H9 (cell line): ENCODE measurements around the gene GPC6. TPM values are rescaled to one million over a fixed set of nuclear protein-coding genes. Genes with fewer than 3 reads are reported as not detected.

Experiments used
- DNase-seq: peaks from one replicate; pipeline ENCODE4 v3.0.0-alpha.2; 2017
- H2AFZ ChIP-seq: one replicate; pipeline ENCODE4 v1.6.1; 2013; ENCODE audit warnings: mild to moderate bottlenecking, low read length, control low read depth, moderate library complexity
- H2AK5ac ChIP-seq: 2 replicates; pipeline ENCODE4 v1.6.1; 2013; ENCODE audit warnings: low read length, control low read depth, mixed read lengths; ENCODE audit not compliant: insufficient read length
- H2BK120ac ChIP-seq: one replicate; pipeline ENCODE4 v1.6.1; 2013; ENCODE audit warnings: low read depth, mild to moderate bottlenecking, low read length, control low read depth, inconsistent platforms; ENCODE audit not compliant: poor library complexity, severe bottlenecking
- H2BK12ac ChIP-seq: 2 replicates; pipeline ENCODE4 v1.6.1; 2013; ENCODE audit warnings: low read length, control low read depth, mixed read lengths, low read depth; ENCODE audit not compliant: insufficient read length
- H2BK15ac ChIP-seq: 2 replicates; pipeline ENCODE4 v1.6.1; 2013; ENCODE audit warnings: low read depth, low read length, control low read depth
- H2BK20ac ChIP-seq: one replicate; pipeline ENCODE4 v1.6.1; 2013; ENCODE audit warnings: low read depth, mild to moderate bottlenecking, low read length, control low read depth, inconsistent platforms; ENCODE audit not compliant: poor library complexity, severe bottlenecking
- H2BK5ac ChIP-seq: 2 replicates; pipeline ENCODE4 v1.6.1; 2013; ENCODE audit warnings: low read length, control low read depth, mixed read lengths; ENCODE audit not compliant: insufficient read length
- H3K14ac ChIP-seq: 2 replicates; pipeline ENCODE4 v1.6.1; 2013; ENCODE audit warnings: low read length, control low read depth; ENCODE audit not compliant: insufficient read depth
- H3K18ac ChIP-seq: 2 replicates; pipeline ENCODE4 v1.6.1; 2013; ENCODE audit warnings: low read depth, mild to moderate bottlenecking, mixed read lengths, low read length, control low read depth; ENCODE audit not compliant: insufficient read length
- H3K23ac ChIP-seq: 2 replicates; pipeline ENCODE4 v1.6.1; 2013; ENCODE audit warnings: low read length, control low read depth, mixed read lengths, low read depth; ENCODE audit not compliant: insufficient read length
- H3K23me2 ChIP-seq: 2 replicates; pipeline ENCODE4 v1.6.1; 2013; ENCODE audit warnings: low read depth, mild to moderate bottlenecking, mixed read lengths, low read length, control low read depth; ENCODE audit not compliant: insufficient read length, poor library complexity, severe bottlenecking
- H3K27ac ChIP-seq: 2 replicates; pipeline ENCODE4 v1.5.1; 2013; ENCODE audit warnings: low read length, control low read depth, mixed read lengths, low read depth; ENCODE audit not compliant: insufficient read length
- H3K27me3 ChIP-seq: 2 replicates; pipeline ENCODE4 v1.6.1; 2013; ENCODE audit warnings: low read length, control low read depth, inconsistent platforms; ENCODE audit not compliant: insufficient read depth
- H3K4ac ChIP-seq: 2 replicates; pipeline ENCODE4 v1.6.1; 2013; ENCODE audit warnings: low read depth, mild to moderate bottlenecking, control low read depth, inconsistent platforms, low read length, moderate library complexity
- H3K4me1 ChIP-seq: 2 replicates; pipeline ENCODE4 v1.6.1; 2013; ENCODE audit warnings: low read length, control low read depth, inconsistent platforms; ENCODE audit not compliant: insufficient read depth
- H3K4me2 ChIP-seq: 2 replicates; pipeline ENCODE4 v1.6.1; 2013; ENCODE audit warnings: low read length, control low read depth, mixed read lengths; ENCODE audit not compliant: insufficient read length, insufficient read depth
- H3K56ac ChIP-seq: 2 replicates; pipeline ENCODE4 v1.6.1; 2013; ENCODE audit warnings: low read depth, mild to moderate bottlenecking, mixed read lengths, low read length, control low read depth; ENCODE audit not compliant: insufficient read length
- H3K79me1 ChIP-seq: 2 replicates; pipeline ENCODE4 v1.6.1; 2013; ENCODE audit warnings: low read depth, mild to moderate bottlenecking, moderate library complexity, low read length, control low read depth, inconsistent platforms; ENCODE audit not compliant: insufficient read depth, poor library complexity, severe bottlenecking
- H3K79me2 ChIP-seq: 2 replicates; pipeline ENCODE4 v1.6.1; 2013; ENCODE audit warnings: low read length, control low read depth, inconsistent platforms; ENCODE audit not compliant: insufficient read depth
- H3K9ac ChIP-seq: 2 replicates; pipeline ENCODE4 v1.6.1; 2013; ENCODE audit warnings: low read length, control low read depth, mixed read lengths; ENCODE audit not compliant: insufficient read length; ENCODE audit errors: extremely low read depth
- H3K9me3 ChIP-seq: one replicate; pipeline ENCODE4 v1.6.1; 2013; ENCODE audit warnings: low read depth, low read length, inconsistent platforms; ENCODE audit not compliant: control insufficient read depth
- H3T11ph ChIP-seq: one replicate; pipeline ENCODE4 v1.6.1; 2013; ENCODE audit warnings: mild to moderate bottlenecking, low read length, control low read depth, inconsistent platforms
- H4K20me1 ChIP-seq: one replicate; pipeline ENCODE4 v1.6.1; 2013; ENCODE audit not compliant: control insufficient read depth, insufficient read length, insufficient read depth
- H4K5ac ChIP-seq: 2 replicates; pipeline ENCODE4 v1.6.1; 2013; ENCODE audit warnings: low read depth, mild to moderate bottlenecking, mixed read lengths, low read length, control low read depth; ENCODE audit not compliant: insufficient read length
- H4K8ac ChIP-seq: replicated peaks from 2 replicates; pipeline ENCODE4 v1.6.1; 2013; ENCODE audit warnings: low read length, control low read depth, mixed read lengths, low read depth; ENCODE audit not compliant: insufficient read length
- H4K91ac ChIP-seq: 2 replicates; pipeline ENCODE4 v1.6.1; 2013; ENCODE audit warnings: low read depth, mild to moderate bottlenecking, moderate library complexity, mixed read lengths, low read length, control low read depth; ENCODE audit not compliant: insufficient read length
- H3K27ac Mint-ChIP-seq, 3 experiments: 2 replicates in 2 of 3; 3 replicates in 1 of 3; pipeline ENCODE4 v1.8.0; 2020 to 2021; ENCODE audit warnings: mixed read lengths in 3 of 3, mild to moderate bottlenecking in 1 of 3, moderate library complexity in 1 of 3
- H3K27me3 Mint-ChIP-seq: 2 replicates; pipeline ENCODE4 v1.8.0; 2021; ENCODE audit warnings: low read depth, mild to moderate bottlenecking, moderate library complexity, mixed read lengths
- H3K36me3 Mint-ChIP-seq, 3 experiments: 2 replicates in 2 of 3; 3 replicates in 1 of 3; pipeline ENCODE4 v1.8.0; 2020 to 2021; ENCODE audit warnings: low read depth in 3 of 3, mixed read lengths in 3 of 3; ENCODE audit not compliant: insufficient read depth in 1 of 3
- H3K4me1 Mint-ChIP-seq, 2 experiments: 2 replicates each; pipeline ENCODE4 v1.8.0; 2020; ENCODE audit warnings: mixed read lengths in 2 of 2
- H3K4me3 Mint-ChIP-seq, 2 experiments: 2 replicates in 1 of 2; 3 replicates in 1 of 2; pipeline ENCODE4 v1.8.0; 2020 to 2021; ENCODE audit warnings: mild to moderate bottlenecking in 2 of 2, mixed read lengths in 2 of 2, moderate library complexity in 1 of 2
- H3K9me3 Mint-ChIP-seq, 2 experiments: 2 replicates in 1 of 2; 3 replicates in 1 of 2; pipeline ENCODE4 v1.8.0; 2020; ENCODE audit warnings: mild to moderate bottlenecking in 2 of 2, mixed read lengths in 2 of 2, moderate library complexity in 1 of 2
- CTCF ChIP-seq: fragments of 200-600 bp; sonication (generic); conservative IDR thresholded peaks from 3 replicates; pipeline ENCODE4 v1.8.0; 2021; ENCODE audit warnings: antibody characterized with exemption, mild to moderate bottlenecking
- WGBS: extraction: QIAGEN DNeasy Blood & Tissue Kit; methylation state at CpG from one replicate; pipeline ENCODE4 v1.1.7; 2013; ENCODE audit warnings: missing lambda C conversion rate, low lambda C conversion rate, mixed read lengths; ENCODE audit not compliant: insufficient read length; ENCODE audit errors: extremely low coverage; 5-methylcytosine and 5-hydroxymethylcytosine counted together
- total RNA-seq: library from RNA; stranded (reverse); gene quantifications from 2 replicates; pipeline ENCODE4 v1.2.1, GENCODE V29; 2021

Gene GPC6
- total RNA-seq, 1 experiment from 2014 or later: 15.6 TPM

- no peak overlapping the region for H4K91ac ChIP-seq
- no CpG with 5 or more reads among the region's 2 CpGs for WGBS
- TF ChIP-seq CTCF: no peak
- Mint-ChIP-seq H3K27ac (no peak overlapping the region), H3K36me3 (no peaks in the 10 kb centered on the region), H3K4me1 (peaks cover under 1 to 3% of the 10 kb centered on the region in 2 experiments; a peak in 3 of 4 replicates), H3K27me3 (no peaks in the 10 kb centered on the region), H3K9me3 (no peaks in the 10 kb centered on the region), H3K4me3 (no peak overlapping the region)
- H4K5ac ChIP-seq: no peak overlapping the region
- H3K79me2 ChIP-seq: no peaks in the 10 kb centered on the region
- no peak overlapping the region for H4K8ac ChIP-seq
- no peak overlapping the region for H2BK120ac ChIP-seq
- H3K18ac ChIP-seq: no peak overlapping the region
- H3K56ac ChIP-seq: no peak overlapping the region
- H3K27ac ChIP-seq: no peak overlapping the region
- no peak overlapping the region for H2BK15ac ChIP-seq
- H3K79me1 ChIP-seq: no peaks in the 10 kb centered on the region
- H3K4me2 ChIP-seq: no peak overlapping the region
- H3K4me1 ChIP-seq: no peaks in the 10 kb centered on the region
- no peak overlapping the region for H3K9ac ChIP-seq
- no peak overlapping the region for H3K14ac ChIP-seq
- H3K27me3 ChIP-seq: no peaks in the 10 kb centered on the region; the same call in 1 of the 2 replicates
- no peak overlapping the region for H3K23ac ChIP-seq
- no peak overlapping the region for H2BK20ac ChIP-seq
- no peak overlapping the region for H2BK12ac ChIP-seq
- no peak overlapping the region for H3T11ph ChIP-seq
- H2BK5ac ChIP-seq: no peak overlapping the region
- H3K4ac ChIP-seq: no peak overlapping the region
- DNase-seq: no peak
- no peak overlapping the region for H2AFZ ChIP-seq
- no peak overlapping the region for H2AK5ac ChIP-seq
- no peaks in the 10 kb centered on the region for H3K23me2 ChIP-seq
- no peaks in the 10 kb centered on the region for H4K20me1 ChIP-seq
- H3K9me3 ChIP-seq: no peaks in the 10 kb centered on the region
Measured at GRCh38 chr13:94177041-94177440, 950.4 kb downstream of the GPC6 start.
